ENCODE data around the gene CREB3L2. TPM values are rescaled to one million over a fixed set of nuclear protein-coding genes. Genes with fewer than 3 reads are reported as not detected.

CREB3L2 gene
- total and polyA plus RNA-seq, 7 donors, result 2.2 to 14.7 (median 6.7) TPM

DNA sequence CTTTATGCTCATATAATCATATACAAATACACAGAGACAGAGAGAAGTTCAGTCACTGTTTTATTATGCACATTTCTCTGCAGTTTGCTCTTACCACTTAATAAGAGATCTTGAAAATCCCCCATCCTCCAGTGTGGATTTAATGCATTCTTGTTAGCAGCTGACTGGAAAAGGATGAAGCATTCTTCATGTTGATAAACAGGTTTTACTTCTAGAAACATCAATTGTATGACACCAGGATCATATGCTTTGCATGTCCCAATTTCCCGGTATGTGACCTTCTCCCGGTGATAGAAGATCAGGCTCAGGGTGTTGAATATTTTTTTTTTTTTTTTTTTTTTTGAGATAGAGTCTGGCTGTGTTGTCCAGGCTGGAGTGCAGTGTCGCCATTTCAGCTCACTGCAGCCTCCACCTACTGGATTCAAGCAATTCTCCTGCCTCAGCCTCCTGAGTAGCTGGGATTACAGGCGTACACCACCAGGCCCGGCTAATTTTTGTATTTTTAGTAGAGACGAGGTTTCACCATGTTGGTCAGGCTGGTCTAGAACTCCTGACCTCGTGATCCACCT is 6.2 kb upstream of the CREB3L2 start:
- Histone ChIP-seq H3K9me3 (no peaks in the 10 kb centered on the region), H3K27me3 (ENCODE audit: insufficient read depth in 3 of 3, low read length in 2 of 3) (no peaks in the 10 kb centered on the region), H3K27ac (no peak overlapping the region), H3K36me3 (ENCODE audit: insufficient read depth in 1 of 2, low read depth in 1 of 2) (no peaks in the 10 kb centered on the region), H3K4me1 (no peaks in the 10 kb centered on the region), H3K4me3 (no peak overlapping the region)
- intact Hi-C loops (cut with DNase I), result loop anchor here (1.0 to 10.0 kb wide), 4 partner anchors 103 to 403 kb away; no protein-coding TSS in a partner anchor
- 90 to 93% (median 91%) methylated on average over 7 of the region's 7 CpGs for WGBS, 3 donors
- DNase-seq, result no peak
- no peak for ATAC-seq
- TF ChIP-seq, protein P1, sequence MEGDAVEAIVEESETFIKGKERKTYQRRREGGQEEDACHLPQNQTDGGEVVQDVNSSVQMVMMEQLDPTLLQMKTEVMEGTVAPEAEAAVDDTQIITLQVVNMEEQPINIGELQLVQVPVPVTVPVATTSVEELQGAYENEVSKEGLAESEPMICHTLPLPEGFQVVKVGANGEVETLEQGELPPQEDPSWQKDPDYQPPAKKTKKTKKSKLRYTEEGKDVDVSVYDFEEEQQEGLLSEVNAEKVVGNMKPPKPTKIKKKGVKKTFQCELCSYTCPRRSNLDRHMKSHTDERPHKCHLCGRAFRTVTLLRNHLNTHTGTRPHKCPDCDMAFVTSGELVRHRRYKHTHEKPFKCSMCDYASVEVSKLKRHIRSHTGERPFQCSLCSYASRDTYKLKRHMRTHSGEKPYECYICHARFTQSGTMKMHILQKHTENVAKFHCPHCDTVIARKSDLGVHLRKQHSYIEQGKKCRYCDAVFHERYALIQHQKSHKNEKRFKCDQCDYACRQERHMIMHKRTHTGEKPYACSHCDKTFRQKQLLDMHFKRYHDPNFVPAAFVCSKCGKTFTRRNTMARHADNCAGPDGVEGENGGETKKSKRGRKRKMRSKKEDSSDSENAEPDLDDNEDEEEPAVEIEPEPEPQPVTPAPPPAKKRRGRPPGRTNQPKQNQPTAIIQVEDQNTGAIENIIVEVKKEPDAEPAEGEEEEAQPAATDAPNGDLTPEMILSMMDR (IDR thresholded peaks at IDR 0.05), result no peak

DNA sequence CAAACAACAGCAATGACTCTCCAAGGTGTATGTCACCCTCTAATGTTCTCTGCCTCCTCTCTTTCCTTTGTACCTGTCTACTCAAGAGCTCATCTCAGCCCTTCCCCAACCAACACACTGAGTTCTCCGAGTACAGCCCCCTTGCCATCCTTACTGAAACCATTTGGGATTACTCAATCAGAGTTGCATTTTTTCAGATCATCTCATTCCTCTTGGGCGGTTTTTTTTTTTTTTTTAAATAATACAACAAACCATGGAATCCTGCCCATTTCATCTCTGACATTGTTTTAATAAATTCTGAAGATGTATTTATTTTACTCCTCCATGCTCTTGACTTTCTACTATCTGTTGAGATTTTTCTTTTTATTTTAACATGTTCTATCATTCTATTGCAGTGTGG is 4.2 kb upstream of the CREB3L2 start:
- no peak for DNase-seq
- intact Hi-C loops (cut with DNase I), result loop anchor here in 1 of 2 donors (10.0 kb wide), 1 partner anchor 401 kb away; no protein-coding TSS in a partner anchor

DNA sequence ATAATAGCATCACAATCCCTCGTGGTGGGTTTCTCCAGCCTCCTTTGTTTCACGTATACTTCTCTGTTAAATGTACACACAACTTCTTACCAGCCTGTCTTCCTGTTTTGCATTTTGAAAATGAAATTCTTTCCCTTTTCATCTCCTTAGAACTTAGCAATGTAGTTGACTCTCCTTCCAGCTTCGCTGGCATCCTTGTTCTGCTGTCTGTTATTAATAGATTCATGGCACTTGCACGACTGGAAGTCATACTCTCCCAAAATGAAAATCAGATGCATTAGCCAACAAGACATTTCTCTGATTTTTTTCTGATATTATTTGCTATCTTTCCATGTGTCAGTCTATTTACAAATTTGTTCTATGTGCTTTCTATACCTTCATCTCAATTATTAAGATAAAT is 3.0 kb upstream of the CREB3L2 start:
- intact Hi-C loops (cut with DNase I), result loop anchor here in 1 of 2 donors (10.0 kb wide), 1 partner anchor 400 kb away; no protein-coding TSS in a partner anchor
- ATAC-seq (no peak), DNase-seq (no peak)
- no peaks in the 10 kb centered on the region for H3K36me3 ChIP-seq (ENCODE audit: insufficient read depth in 1 of 2, low read depth in 1 of 2)
- WGBS, 3 donors, result 60 to 70% (median 68%) methylated on average over 4 of the region's 4 CpGs
- no peak overlapping the region for H3K27ac ChIP-seq
- no peaks in the 10 kb centered on the region for H3K27me3 ChIP-seq (ENCODE audit: insufficient read depth in 3 of 3, low read length in 2 of 3)
- TF ChIP-seq, protein P1 (IDR thresholded peaks at IDR 0.05), result no peak
- H3K9me3 ChIP-seq, result no peaks in the 10 kb centered on the region
- H3K4me3 ChIP-seq, result no peak overlapping the region
- H3K4me1 ChIP-seq, result peaks cover under 1% of the 10 kb centered on the region

More for the DNA sequence above, 4.2 kb upstream of the CREB3L2 start:
- TF ChIP-seq, protein P1 (IDR thresholded peaks at IDR 0.05), result no peak
- H3K9me3 ChIP-seq, result no peaks in the 10 kb centered on the region
- no peaks in the 10 kb centered on the region for H3K4me1 ChIP-seq
- no peak overlapping the region for H3K4me3 ChIP-seq
- H3K27me3 ChIP-seq (ENCODE audit: insufficient read depth in 3 of 3, low read length in 2 of 3), result no peaks in the 10 kb centered on the region
- no peaks in the 10 kb centered on the region for H3K36me3 ChIP-seq (ENCODE audit: insufficient read depth in 1 of 2, low read depth in 1 of 2)
- no peak overlapping the region for H3K27ac ChIP-seq
- WGBS, 3 donors, result 75 to 90% (median 75%) methylated on average over 2 of the region's 2 CpGs
- ATAC-seq, result no peak

DNA sequence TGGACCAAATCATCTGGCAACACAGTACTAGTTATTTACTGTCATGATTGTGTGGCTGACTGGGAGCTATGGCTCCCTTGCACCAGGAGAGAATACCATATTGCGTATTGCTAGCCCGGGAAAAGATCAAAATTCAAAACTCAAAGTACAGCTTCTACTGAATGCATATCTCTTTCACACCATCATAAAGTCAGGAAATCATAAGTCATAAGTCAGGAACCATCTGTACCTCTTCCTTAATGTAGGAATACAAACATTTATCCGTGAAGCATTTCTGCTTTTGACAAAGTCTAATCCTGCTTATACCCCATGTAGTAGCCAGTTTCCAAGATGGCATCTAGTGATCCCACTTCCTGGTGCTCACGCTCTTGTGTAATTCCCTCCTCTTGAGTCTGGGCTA is 2.2 kb upstream of the CREB3L2 start:
- no peak for ATAC-seq
- WGBS, 3 donors, result 88 to 93% (median 91%) methylated on average over 4 of the region's 4 CpGs
- TF ChIP-seq, protein P1 (IDR thresholded peaks at IDR 0.05), result no peak
- peaks cover 5% of the 10 kb centered on the region for H3K4me1 ChIP-seq
- intact Hi-C loops (cut with DNase I), result loop anchor here in 1 of 2 donors (10.0 kb wide), 1 partner anchor 399 kb away; no protein-coding TSS in a partner anchor
- H3K4me3 ChIP-seq, result no peak overlapping the region
- H3K27me3 ChIP-seq (ENCODE audit: insufficient read depth in 3 of 3, low read length in 2 of 3), result no peaks in the 10 kb centered on the region
- no peaks in the 10 kb centered on the region for H3K36me3 ChIP-seq (ENCODE audit: insufficient read depth in 1 of 2, low read depth in 1 of 2)
- H3K27ac ChIP-seq, result no peak overlapping the region
- H3K9me3 ChIP-seq, result no peaks in the 10 kb centered on the region
- DNase-seq, result no peak

DNA sequence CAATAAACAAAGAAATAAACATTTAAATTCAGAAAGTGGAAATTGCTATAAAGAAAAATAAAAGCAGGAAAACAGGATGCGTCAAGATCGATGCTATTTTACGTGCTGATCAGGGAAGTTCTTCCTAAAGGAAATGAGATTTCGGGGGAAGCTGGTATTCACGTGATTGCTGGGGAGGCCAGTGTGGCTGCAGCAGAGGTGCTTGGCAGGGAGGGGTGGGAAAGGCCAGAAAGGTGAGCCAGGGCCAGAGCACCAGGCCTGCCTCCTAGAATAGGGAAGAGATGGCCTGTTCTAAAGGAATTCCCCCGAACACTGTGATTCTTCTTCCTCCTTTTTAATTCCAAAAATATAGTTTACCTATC is 923 bp upstream of the CREB3L2 start:
- H3K36me3 ChIP-seq (ENCODE audit: insufficient read depth in 1 of 2, low read depth in 1 of 2), result no peaks in the 10 kb centered on the region
- peak overlapping the region; percentile 93 for H3K4me3 ChIP-seq
- WGBS, 3 donors, result 55 to 71% (median 70%) methylated on average over 6 of the region's 6 CpGs
- ATAC-seq, result no peak
- H3K27me3 ChIP-seq (ENCODE audit: insufficient read depth in 3 of 3, low read length in 2 of 3), result no peaks in the 10 kb centered on the region
- TF ChIP-seq, protein P1 (IDR thresholded peaks at IDR 0.05), result no peak
- H3K27ac ChIP-seq, result no peak overlapping the region
- H3K9me3 ChIP-seq, result no peaks in the 10 kb centered on the region
- H3K4me1 ChIP-seq, result peaks cover 17% of the 10 kb centered on the region
- intact Hi-C loops (cut with DNase I), result loop anchor here in 1 of 2 donors (10.0 kb wide), 1 partner anchor 398 kb away; no protein-coding TSS in a partner anchor
- DNase-seq, result no peak

Measured in psoas muscle (tissue), 8 donors.